OCI-LY1 (cell line): ENCODE measurements around the gene PDSS1.

Source experiments
- EZH2 ChIP-seq: fragments of 200-600 bp; sonication (generic), shearing (Covaris generic); IDR thresholded peaks from 2 replicates; pipeline ENCODE4 v1.8.0; 2017; ENCODE audit warnings: borderline replicate concordance, mixed run types, mild to moderate bottlenecking, antibody characterized with exemption, low read length, moderate library complexity, mixed read lengths
- TF ChIP-seq, protein P1 (sequence below): fragments of 200-600 bp; sonication (generic), shearing (Covaris generic); IDR thresholded peaks from 2 replicates; pipeline ENCODE4 v1.5.1; 2017; ENCODE audit warnings: mild to moderate bottlenecking, antibody characterized with exemption, low read length, moderate library complexity, mixed read lengths

DNA sequence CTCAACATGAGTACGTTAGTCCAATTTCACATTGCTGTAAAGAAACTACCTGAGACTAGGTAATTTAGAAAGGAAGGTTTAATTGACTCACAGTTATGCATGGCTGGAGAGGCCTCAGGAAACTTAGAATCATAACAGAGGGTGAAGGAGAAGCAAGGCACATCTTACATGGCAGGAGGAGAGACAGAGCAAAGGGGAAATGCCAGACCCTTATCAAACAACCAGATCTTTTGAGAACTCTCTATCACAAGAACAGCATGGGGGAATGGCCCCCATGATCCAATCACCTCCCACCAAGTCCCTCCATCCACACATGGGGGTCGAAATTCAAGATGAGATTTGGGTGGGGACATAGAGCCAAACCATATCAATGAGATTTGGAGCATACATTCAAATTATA, 34.6 kb upstream of the PDSS1 start:
- TF ChIP-seq, protein P1, sequence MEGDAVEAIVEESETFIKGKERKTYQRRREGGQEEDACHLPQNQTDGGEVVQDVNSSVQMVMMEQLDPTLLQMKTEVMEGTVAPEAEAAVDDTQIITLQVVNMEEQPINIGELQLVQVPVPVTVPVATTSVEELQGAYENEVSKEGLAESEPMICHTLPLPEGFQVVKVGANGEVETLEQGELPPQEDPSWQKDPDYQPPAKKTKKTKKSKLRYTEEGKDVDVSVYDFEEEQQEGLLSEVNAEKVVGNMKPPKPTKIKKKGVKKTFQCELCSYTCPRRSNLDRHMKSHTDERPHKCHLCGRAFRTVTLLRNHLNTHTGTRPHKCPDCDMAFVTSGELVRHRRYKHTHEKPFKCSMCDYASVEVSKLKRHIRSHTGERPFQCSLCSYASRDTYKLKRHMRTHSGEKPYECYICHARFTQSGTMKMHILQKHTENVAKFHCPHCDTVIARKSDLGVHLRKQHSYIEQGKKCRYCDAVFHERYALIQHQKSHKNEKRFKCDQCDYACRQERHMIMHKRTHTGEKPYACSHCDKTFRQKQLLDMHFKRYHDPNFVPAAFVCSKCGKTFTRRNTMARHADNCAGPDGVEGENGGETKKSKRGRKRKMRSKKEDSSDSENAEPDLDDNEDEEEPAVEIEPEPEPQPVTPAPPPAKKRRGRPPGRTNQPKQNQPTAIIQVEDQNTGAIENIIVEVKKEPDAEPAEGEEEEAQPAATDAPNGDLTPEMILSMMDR, result no peak
- TF ChIP-seq EZH2, result no peak
